ENCODE results near the gene PARPBP.
"Not testable (repeated sequence)": the region's sequence is repeated elsewhere in the genome, so short reads cannot be mapped to it uniquely, and the experiment has no call there.

- not testable (repeated sequence) for TF ChIP-seq EZH2 (IDR thresholded peaks at IDR 0.05; ENCODE audit: low read depth, unreplicated experiment); POLR2AphosphoS5 (IDR thresholded peaks at IDR 0.05; ENCODE audit: low read depth); JUNB (IDR thresholded peaks at IDR 0.05; ENCODE audit: unreplicated experiment); CTCF (conservative IDR thresholded peaks at IDR 0.05; ENCODE audit: low read depth in 2 of 2); EZH2phosphoT487 (IDR thresholded peaks at IDR 0.05; ENCODE audit: unreplicated experiment); CREB1 (CRISPR knock-in tag; IDR thresholded peaks at IDR 0.05; ENCODE audit: low read depth)
- TF ChIP-seq, protein P1, sequence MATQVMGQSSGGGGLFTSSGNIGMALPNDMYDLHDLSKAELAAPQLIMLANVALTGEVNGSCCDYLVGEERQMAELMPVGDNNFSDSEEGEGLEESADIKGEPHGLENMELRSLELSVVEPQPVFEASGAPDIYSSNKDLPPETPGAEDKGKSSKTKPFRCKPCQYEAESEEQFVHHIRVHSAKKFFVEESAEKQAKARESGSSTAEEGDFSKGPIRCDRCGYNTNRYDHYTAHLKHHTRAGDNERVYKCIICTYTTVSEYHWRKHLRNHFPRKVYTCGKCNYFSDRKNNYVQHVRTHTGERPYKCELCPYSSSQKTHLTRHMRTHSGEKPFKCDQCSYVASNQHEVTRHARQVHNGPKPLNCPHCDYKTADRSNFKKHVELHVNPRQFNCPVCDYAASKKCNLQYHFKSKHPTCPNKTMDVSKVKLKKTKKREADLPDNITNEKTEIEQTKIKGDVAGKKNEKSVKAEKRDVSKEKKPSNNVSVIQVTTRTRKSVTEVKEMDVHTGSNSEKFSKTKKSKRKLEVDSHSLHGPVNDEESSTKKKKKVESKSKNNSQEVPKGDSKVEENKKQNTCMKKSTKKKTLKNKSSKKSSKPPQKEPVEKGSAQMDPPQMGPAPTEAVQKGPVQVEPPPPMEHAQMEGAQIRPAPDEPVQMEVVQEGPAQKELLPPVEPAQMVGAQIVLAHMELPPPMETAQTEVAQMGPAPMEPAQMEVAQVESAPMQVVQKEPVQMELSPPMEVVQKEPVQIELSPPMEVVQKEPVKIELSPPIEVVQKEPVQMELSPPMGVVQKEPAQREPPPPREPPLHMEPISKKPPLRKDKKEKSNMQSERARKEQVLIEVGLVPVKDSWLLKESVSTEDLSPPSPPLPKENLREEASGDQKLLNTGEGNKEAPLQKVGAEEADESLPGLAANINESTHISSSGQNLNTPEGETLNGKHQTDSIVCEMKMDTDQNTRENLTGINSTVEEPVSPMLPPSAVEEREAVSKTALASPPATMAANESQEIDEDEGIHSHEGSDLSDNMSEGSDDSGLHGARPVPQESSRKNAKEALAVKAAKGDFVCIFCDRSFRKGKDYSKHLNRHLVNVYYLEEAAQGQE (IDR thresholded peaks at IDR 0.05; ENCODE audit: unreplicated experiment): not testable (repeated sequence)
Measured at GRCh38 chr12:102240859-102241258, 120.9 kb downstream of the PARPBP start.

All from GM23338 (cell line).